ENCODE results near the gene TMEM44.
A peak's percentile ranks its signal among the peaks of the same experiment; 100 is the strongest.
"Not testable (repeated sequence)": the region's sequence is repeated elsewhere in the genome, so short reads cannot be mapped to it uniquely, and the experiment has no call there.

The TMEM44 gene

DNA sequence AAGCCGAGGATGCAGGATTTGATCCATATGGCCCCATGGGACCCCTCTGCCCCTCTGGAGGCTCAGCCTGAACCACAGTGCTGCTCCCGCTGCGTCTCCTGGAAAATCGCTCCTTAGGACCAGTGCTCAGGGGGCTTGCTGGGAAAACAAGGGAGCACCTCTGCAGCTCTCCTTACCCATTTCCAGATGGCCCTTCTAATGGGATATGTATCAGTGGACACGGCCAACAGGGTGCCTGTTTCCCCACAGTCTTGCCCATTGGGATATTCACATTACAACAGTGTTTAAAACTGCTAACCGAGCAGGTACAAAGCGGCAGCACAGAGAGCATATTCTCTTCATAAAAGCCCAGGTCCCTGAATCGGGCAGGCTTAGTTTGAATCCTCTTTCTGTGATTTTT, 27.1 kb downstream of the TMEM44 start:
- H3K4me3 ChIP-seq (ENCODE audit: low read depth, low read length) = no peak overlapping the region
- DNase-seq = peak; percentile 68
- no peaks in the 10 kb centered on the region; the same call in 1 of the 2 replicates for H3K36me3 ChIP-seq
- no peaks in the 10 kb centered on the region for H3K27me3 ChIP-seq
- TF ChIP-seq, protein P1, sequence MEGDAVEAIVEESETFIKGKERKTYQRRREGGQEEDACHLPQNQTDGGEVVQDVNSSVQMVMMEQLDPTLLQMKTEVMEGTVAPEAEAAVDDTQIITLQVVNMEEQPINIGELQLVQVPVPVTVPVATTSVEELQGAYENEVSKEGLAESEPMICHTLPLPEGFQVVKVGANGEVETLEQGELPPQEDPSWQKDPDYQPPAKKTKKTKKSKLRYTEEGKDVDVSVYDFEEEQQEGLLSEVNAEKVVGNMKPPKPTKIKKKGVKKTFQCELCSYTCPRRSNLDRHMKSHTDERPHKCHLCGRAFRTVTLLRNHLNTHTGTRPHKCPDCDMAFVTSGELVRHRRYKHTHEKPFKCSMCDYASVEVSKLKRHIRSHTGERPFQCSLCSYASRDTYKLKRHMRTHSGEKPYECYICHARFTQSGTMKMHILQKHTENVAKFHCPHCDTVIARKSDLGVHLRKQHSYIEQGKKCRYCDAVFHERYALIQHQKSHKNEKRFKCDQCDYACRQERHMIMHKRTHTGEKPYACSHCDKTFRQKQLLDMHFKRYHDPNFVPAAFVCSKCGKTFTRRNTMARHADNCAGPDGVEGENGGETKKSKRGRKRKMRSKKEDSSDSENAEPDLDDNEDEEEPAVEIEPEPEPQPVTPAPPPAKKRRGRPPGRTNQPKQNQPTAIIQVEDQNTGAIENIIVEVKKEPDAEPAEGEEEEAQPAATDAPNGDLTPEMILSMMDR (IDR thresholded peaks at IDR 0.05; ENCODE audit: low read depth, low read length) = no peak
- H3K4me1 ChIP-seq = peaks cover 16% of the 10 kb centered on the region
- no peaks in the 10 kb centered on the region for H3K9me3 ChIP-seq

DNA sequence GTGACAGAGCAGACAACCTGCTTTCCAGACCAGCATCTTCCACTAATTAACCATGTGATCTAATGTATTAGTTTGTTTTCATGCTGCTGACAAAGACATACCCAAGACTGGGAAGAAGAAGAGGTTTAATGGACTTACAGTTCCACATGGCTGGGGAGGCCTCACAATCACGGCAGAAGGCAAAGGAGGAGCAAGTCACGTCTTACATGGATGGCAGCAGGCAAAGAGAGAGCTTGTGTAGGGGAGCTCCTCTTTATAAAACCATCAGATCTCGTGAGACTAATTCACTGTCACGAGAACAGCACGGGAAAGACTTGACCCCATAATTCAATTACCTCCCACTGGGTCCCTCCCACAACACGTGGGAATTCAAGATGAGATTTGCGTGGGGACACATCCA, 27.9 kb downstream of the TMEM44 start:
- peaks cover 16% of the 10 kb centered on the region for H3K4me1 ChIP-seq
- H3K36me3 ChIP-seq; H3K4me3 ChIP-seq (ENCODE audit: low read depth, low read length); DNase-seq; H3K27me3 ChIP-seq; H3K9me3 ChIP-seq: not testable (repeated sequence)

DNA sequence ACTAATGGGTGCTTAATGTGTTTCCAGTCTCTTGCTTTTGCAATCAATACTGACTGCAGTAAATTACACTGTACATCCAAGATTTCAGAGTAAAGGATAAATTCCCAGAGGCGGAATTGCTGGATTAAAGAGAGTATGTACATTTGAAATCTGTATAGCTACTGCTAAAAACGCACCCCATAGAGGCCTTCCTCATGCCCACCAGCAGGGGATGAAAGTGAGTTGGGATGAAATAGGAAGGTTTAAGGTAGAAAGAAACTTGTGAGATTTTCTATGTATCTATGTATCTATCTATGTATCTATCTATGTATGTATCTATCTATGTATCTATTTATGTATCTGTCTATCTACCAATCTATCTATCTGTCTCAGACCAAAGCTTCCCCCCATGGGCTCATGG, 28.4 kb downstream of the TMEM44 start:
- TF ChIP-seq, protein P1 (IDR thresholded peaks at IDR 0.05; ENCODE audit: low read depth, low read length) = peak; percentile 64
- no peak for DNase-seq
- H3K27me3 ChIP-seq = no peaks in the 10 kb centered on the region
- no peaks in the 10 kb centered on the region; the same call in 1 of the 2 replicates for H3K36me3 ChIP-seq
- H3K4me1 ChIP-seq = peaks cover 16% of the 10 kb centered on the region
- no peaks in the 10 kb centered on the region for H3K9me3 ChIP-seq
- no peak overlapping the region for H3K4me3 ChIP-seq (ENCODE audit: low read depth, low read length)

DNA sequence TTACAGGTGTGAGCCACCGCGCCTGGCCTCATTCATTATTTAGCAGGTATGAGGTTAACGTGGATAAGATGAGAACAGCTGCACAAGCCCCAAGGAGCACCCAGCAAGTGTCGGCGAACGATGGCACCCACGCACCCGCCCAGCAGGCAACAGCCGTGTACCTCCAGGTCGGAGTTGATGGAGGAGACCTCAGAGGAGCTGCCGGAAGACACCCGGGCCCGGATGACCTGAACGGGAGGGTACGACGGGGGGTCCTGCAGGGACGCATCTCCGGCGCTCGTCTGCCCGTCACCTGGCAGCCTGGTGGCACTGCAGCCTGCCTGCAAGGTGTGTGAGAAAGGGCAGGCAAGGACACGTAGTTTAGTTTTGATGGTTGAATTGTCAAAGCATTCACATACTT, 29.1 kb downstream of the TMEM44 start:
- Histone ChIP-seq H3K9me3 (no peaks in the 10 kb centered on the region), H3K4me1 (peaks cover 16% of the 10 kb centered on the region), H3K27me3 (no peaks in the 10 kb centered on the region), H3K4me3 (ENCODE audit: low read depth, low read length) (no peak overlapping the region), H3K36me3 (no peaks in the 10 kb centered on the region; the same call in 1 of the 2 replicates)
- no peak for DNase-seq
- TF ChIP-seq, protein P1 (IDR thresholded peaks at IDR 0.05; ENCODE audit: low read depth, low read length) = no peak

DNA sequence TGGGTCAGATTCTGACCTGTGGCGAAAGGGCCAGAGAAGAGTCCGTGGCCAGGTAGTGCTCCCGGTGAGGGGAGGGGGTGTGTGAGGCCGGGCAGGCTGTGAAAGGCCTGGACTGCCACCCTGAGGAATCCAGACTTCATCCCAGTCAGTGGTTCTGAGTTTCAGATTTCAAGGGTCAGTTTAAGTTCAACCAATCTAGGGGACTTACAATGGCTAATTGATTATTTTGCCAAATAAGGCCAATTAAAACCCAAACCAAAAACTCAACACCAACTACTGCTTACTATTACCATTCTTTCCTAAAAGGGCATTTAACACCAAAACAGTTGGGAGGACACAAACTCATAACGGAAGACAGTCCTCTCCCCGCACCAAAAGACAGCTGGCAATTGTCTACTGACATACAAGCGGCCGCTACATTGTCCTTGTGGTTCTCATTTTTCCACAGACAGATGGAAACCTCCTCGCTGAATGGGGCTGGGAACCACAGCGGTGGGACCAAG, 30.5 kb downstream of the TMEM44 start:
- DNase-seq = no peak
- H3K36me3 ChIP-seq = no peaks in the 10 kb centered on the region; the same call in 1 of the 2 replicates
- H3K4me3 ChIP-seq (ENCODE audit: low read depth, low read length) = no peak overlapping the region

DNA sequence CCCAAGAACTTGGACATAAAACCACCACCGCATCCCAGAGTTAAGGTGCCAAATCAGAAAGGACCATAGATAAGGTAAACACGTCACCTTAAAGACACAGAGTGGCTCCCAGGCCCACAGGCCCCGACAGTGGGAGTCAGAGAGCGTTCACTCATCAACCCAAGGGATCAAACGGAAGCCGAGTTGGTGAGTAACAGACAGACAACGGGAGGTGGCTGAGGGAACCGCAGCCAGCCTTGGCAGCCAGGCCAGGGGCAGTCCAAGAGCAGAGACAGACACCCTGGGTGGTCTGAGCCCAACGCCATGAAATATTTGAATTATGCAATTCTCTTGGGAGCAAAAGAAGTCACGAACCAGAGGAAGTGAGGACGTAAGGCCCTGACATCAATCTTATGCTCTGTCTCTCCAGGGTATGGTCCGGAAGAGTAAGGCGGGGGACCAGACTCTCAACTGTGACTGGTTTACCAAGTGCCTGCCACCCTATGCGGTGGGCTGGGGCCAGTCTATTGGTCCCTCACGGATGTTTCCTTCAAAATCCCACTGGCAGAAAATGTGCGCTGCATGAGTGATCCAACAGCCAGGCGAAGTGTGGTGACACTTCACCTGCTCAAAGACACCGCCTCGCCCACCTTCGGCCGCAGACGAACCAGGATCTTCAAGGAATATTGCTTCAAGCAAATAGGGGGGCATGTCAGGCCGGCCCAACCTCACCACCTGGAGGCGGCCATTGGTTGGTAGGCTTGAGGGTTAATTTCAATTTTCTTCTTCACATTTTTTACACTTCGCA, 34.3 kb downstream of the TMEM44 start:
- no peak overlapping the region for H3K4me3 ChIP-seq (ENCODE audit: low read depth, low read length)
- TF ChIP-seq, protein P1 (IDR thresholded peaks at IDR 0.05; ENCODE audit: low read depth, low read length) = no peak
- H3K4me1 ChIP-seq = no peaks in the 10 kb centered on the region
- H3K27me3 ChIP-seq = no peaks in the 10 kb centered on the region
- H3K9me3 ChIP-seq = no peaks in the 10 kb centered on the region
- H3K36me3 ChIP-seq = no peaks in the 10 kb centered on the region; the same call in 1 of the 2 replicates
- DNase-seq = peak; percentile 56

More for the DNA sequence above, 30.5 kb downstream of the TMEM44 start:
- TF ChIP-seq, protein P1 (IDR thresholded peaks at IDR 0.05; ENCODE audit: low read depth, low read length) = no peak
- Histone ChIP-seq H3K9me3 (no peaks in the 10 kb centered on the region), H3K4me1 (peaks cover 16% of the 10 kb centered on the region), H3K27me3 (no peaks in the 10 kb centered on the region)
